H1 (cell line): ENCODE results near the gene RERE. TPM values are rescaled to one million over a fixed set of nuclear protein-coding genes. Genes with fewer than 3 reads are reported as not detected.

Experiments used
- CTCF ChIA-PET: fragments of 300-600 bp; sonication (Branson Sonifier 250); formaldehyde crosslinking; loops from one replicate; lab custom pipeline; 2021; ENCODE audit not compliant: partially characterized antibody; lab: Charles Lee
- POLR2A ChIA-PET: fragments of 300-600 bp; sonication (Branson Sonifier 250); formaldehyde crosslinking; loops from one replicate; lab custom pipeline; 2021; ENCODE audit warnings: inconsistent platforms; ENCODE audit not compliant: partially characterized antibody; lab: Charles Lee
- DNase-seq, 2 experiments: peaks; one replicate each; pipeline versions ENCODE4 v3.0.0 to v3.0.0-alpha.2; 2010 to 2022; ENCODE audit warnings: low spot score in 2 of 2, low read depth in 1 of 2, mixed read lengths in 1 of 2
- FAIRE-seq: peaks from 2 replicates; lab custom pipeline; 2011; peaks lifted over from hg19 to GRCh38; lab: Jason Lieb, UNC
- H2AFZ ChIP-seq: 2 replicates; pipeline ENCODE4 v1.8.1; 2012; ENCODE audit warnings: low read length, inconsistent platforms
- H2AK5ac ChIP-seq: 2 replicates; pipeline ENCODE4 v1.6.1; 2013; ENCODE audit warnings: low read depth, low read length
- H2BK120ac ChIP-seq: replicated peaks from 2 replicates; pipeline ENCODE3; 2013; ENCODE audit warnings: low read depth, low read length, inconsistent platforms
- H2BK12ac ChIP-seq: 2 replicates; pipeline ENCODE4 v1.6.1; 2013; ENCODE audit warnings: low read depth, low read length
- H2BK15ac ChIP-seq: 2 replicates; pipeline ENCODE4 v1.6.1; 2013; ENCODE audit warnings: low read length
- H2BK20ac ChIP-seq: 2 replicates; pipeline ENCODE4 v1.6.1; 2013; ENCODE audit warnings: low read length
- H2BK5ac ChIP-seq: 2 replicates; pipeline ENCODE4 v1.6.1; 2013; ENCODE audit warnings: low read depth, low read length
- H3K14ac ChIP-seq: 2 replicates; pipeline ENCODE4 v1.6.1; 2013; ENCODE audit warnings: inconsistent platforms; ENCODE audit not compliant: insufficient read length
- H3K18ac ChIP-seq: 2 replicates; pipeline ENCODE4 v1.6.1; 2013; ENCODE audit warnings: low read length; ENCODE audit errors: extremely low read depth
- H3K23ac ChIP-seq: 2 replicates; pipeline ENCODE4 v1.6.1; 2013; ENCODE audit warnings: inconsistent platforms; ENCODE audit not compliant: insufficient read length
- H3K23me2 ChIP-seq: 2 replicates; pipeline ENCODE4 v1.6.1; 2013; ENCODE audit warnings: low read depth, low read length
- H3K27ac ChIP-seq: 2 replicates; pipeline ENCODE4 v1.6.1; 2011; ENCODE audit warnings: low read depth, low read length, inconsistent platforms
- H3K27me3 ChIP-seq, 4 experiments: replicated peaks in 1 of 4; 1 replicate in 1 of 4; 2 replicates in 3 of 4; pipeline versions ENCODE4 v1.6.1 to v1.8.1; 2011 to 2013; ENCODE audit warnings: low read length in 3 of 4, mild to moderate bottlenecking in 3 of 4, inconsistent platforms in 2 of 4, mixed read lengths in 2 of 4, moderate library complexity in 1 of 4; ENCODE audit not compliant: control insufficient read depth in 3 of 4, insufficient read depth in 3 of 4; ENCODE audit errors: extremely low read depth in 1 of 4
- H3K36me3 ChIP-seq, 4 experiments: 2 replicates each; pipeline versions ENCODE4 v1.6.1 to v1.8.1; 2011 to 2013; ENCODE audit warnings: mild to moderate bottlenecking in 4 of 4, low read length in 3 of 4, moderate library complexity in 2 of 4, control low read depth in 1 of 4, inconsistent platforms in 1 of 4; ENCODE audit not compliant: insufficient read depth in 4 of 4, control insufficient read depth in 2 of 4
- H3K4ac ChIP-seq: replicated peaks from 2 replicates; pipeline ENCODE3; 2013; ENCODE audit warnings: low read length, low read depth, mixed read lengths, inconsistent platforms; ENCODE audit not compliant: insufficient read length
- H3K4me1 ChIP-seq, 4 experiments: replicated peaks in 1 of 4; 1 replicate in 1 of 4; 2 replicates in 3 of 4; pipeline versions ENCODE4 v1.6.1 to v1.8.1; 2011 to 2013; ENCODE audit warnings: low read length in 3 of 4, inconsistent platforms in 2 of 4, mixed read lengths in 1 of 4; ENCODE audit not compliant: insufficient read depth in 4 of 4, control insufficient read depth in 3 of 4
- H3K4me2 ChIP-seq, 2 experiments: 2 replicates each; pipeline versions ENCODE4 v1.6.1 to v1.8.1; 2011 to 2013; ENCODE audit warnings: low read depth in 2 of 2, low read length in 2 of 2, control low read depth in 1 of 2, inconsistent platforms in 1 of 2, mild to moderate bottlenecking in 1 of 2; ENCODE audit not compliant: insufficient read depth in 1 of 2
- H3K4me3 ChIP-seq, 4 experiments: fragments of 200-600, 300-600 bp in 1 of 4; sonication (generic), shearing (Covaris generic), sonication (Bioruptor Twin) in 1 of 4; 2 replicates each; pipeline versions ENCODE4 v1.5.1 to v1.8.1; 2011 to 2016; ENCODE audit warnings: low read length in 4 of 4, low read depth in 3 of 4, control low read depth in 2 of 4, inconsistent platforms in 2 of 4, mild to moderate bottlenecking in 2 of 4, mixed read lengths in 1 of 4, moderate library complexity in 1 of 4; ENCODE audit not compliant: insufficient read depth in 2 of 4; ENCODE audit errors: extremely low read depth in 1 of 4
- H3K56ac ChIP-seq: replicated peaks from 2 replicates; pipeline ENCODE3; 2013; ENCODE audit warnings: low read depth, mild to moderate bottlenecking, mixed read lengths, low read length, inconsistent platforms; ENCODE audit not compliant: insufficient read length
- H3K79me1 ChIP-seq: 2 replicates; pipeline ENCODE4 v1.6.1; 2013; ENCODE audit warnings: low read depth, low read length, control low read depth
- H3K79me2 ChIP-seq, 2 experiments: 2 replicates each; pipeline versions ENCODE4 v1.6.1 to v1.8.1; 2012 to 2013; ENCODE audit warnings: low read length in 2 of 2, mild to moderate bottlenecking in 2 of 2, inconsistent platforms in 1 of 2; ENCODE audit not compliant: insufficient read depth in 2 of 2, control insufficient read depth in 1 of 2
- H3K9ac ChIP-seq, 4 experiments: replicated peaks in 1 of 4; 1 replicate in 1 of 4; 2 replicates in 3 of 4; pipeline versions ENCODE4 v1.6.1 to v1.8.1; 2011 to 2013; ENCODE audit warnings: low read depth in 3 of 4, low read length in 3 of 4, control low read depth in 2 of 4, mild to moderate bottlenecking in 2 of 4, moderate library complexity in 2 of 4, inconsistent platforms in 1 of 4; ENCODE audit errors: extremely low read depth in 1 of 4
- H3K9me3 ChIP-seq, 2 experiments: 2 replicates each; pipeline versions ENCODE4 v1.6.1 to v1.8.1; 2012 to 2013; ENCODE audit warnings: mild to moderate bottlenecking in 2 of 2, moderate library complexity in 2 of 2, control low read depth in 1 of 2, inconsistent platforms in 1 of 2, low read depth in 1 of 2, low read length in 1 of 2, mixed read lengths in 1 of 2; ENCODE audit not compliant: insufficient read depth in 2 of 2
- H4K20me1 ChIP-seq, 2 experiments: replicated peaks in 1 of 2; 2 replicates each; pipeline versions ENCODE3 to v1.8.1; 2011 to 2013; ENCODE audit warnings: inconsistent platforms in 2 of 2, low read length in 2 of 2, mild to moderate bottlenecking in 1 of 2; ENCODE audit not compliant: insufficient read depth in 2 of 2, control insufficient read depth in 1 of 2
- H4K5ac ChIP-seq: 2 replicates; pipeline ENCODE4 v1.6.1; 2013; ENCODE audit warnings: low read length, low read depth, mixed read lengths, inconsistent platforms; ENCODE audit not compliant: insufficient read length
- H4K8ac ChIP-seq: 2 replicates; pipeline ENCODE4 v1.8.0; 2013; ENCODE audit warnings: mild to moderate bottlenecking, moderate library complexity, low read length, inconsistent platforms; ENCODE audit not compliant: insufficient read depth; ENCODE audit errors: extremely low read depth
- H4K91ac ChIP-seq: replicated peaks from 2 replicates; pipeline ENCODE3; 2013; ENCODE audit warnings: low read length, mixed read lengths, inconsistent platforms; ENCODE audit not compliant: insufficient read length
- CEBPB ChIP-seq: IDR thresholded peaks from 2 replicates; pipeline ENCODE4 v1.6.1; 2012; ENCODE audit warnings: low read depth, low read length
- WGBS, 2 experiments: shearing (Covaris generic) in 1 of 2; methylation state at CpG; one replicate each; pipeline versions ENCODE4 v1.1.6 to v1.1.7; 2013 to 2015; ENCODE audit warnings: low lambda C conversion rate in 2 of 2, mixed read lengths in 2 of 2, inconsistent platforms in 1 of 2, low coverage in 1 of 2, missing lambda C conversion rate in 1 of 2; ENCODE audit not compliant: insufficient replicate concordance in 2 of 2, insufficient coverage in 1 of 2, insufficient read length in 1 of 2; ENCODE audit errors: extremely low coverage in 1 of 2, missing lambda C conversion rate in 1 of 2; 5-methylcytosine and 5-hydroxymethylcytosine counted together
- polyA plus RNA-seq, 7 experiments: library from polyadenylated mRNA; depleted of rRNA in 3 of 7; stranded (reverse) in 5 of 7; unstranded in 2 of 7; fragments of >200 nt in 5 of 7; fragments of 200-250 nt in 2 of 7; gene quantifications; 1 replicate in 5 of 7; 2 replicates in 1 of 7; 4 replicates in 1 of 7; pipeline versions ENCODE4 v1.2.1 to v1.2.3, GENCODE V29; 2011 to 2013; ENCODE audit warnings: missing spikeins in 2 of 7, mixed read lengths in 2 of 7
- total RNA-seq: library from RNA; stranded (reverse); fragmentation: NEBNext Ultra II Directional; extraction: Animal tissue kit (Norgen Biotek cat#: 25700); gene quantifications from 2 replicates; pipeline ENCODE4 v1.2.1, GENCODE V29; 2021

RERE gene
- total and polyA plus RNA-seq, 2 of the 8 experiments (the other 6 are each of a cell fraction or from before 2014, with no cell fraction given) = 15.3 to 142 TPM

DNA sequence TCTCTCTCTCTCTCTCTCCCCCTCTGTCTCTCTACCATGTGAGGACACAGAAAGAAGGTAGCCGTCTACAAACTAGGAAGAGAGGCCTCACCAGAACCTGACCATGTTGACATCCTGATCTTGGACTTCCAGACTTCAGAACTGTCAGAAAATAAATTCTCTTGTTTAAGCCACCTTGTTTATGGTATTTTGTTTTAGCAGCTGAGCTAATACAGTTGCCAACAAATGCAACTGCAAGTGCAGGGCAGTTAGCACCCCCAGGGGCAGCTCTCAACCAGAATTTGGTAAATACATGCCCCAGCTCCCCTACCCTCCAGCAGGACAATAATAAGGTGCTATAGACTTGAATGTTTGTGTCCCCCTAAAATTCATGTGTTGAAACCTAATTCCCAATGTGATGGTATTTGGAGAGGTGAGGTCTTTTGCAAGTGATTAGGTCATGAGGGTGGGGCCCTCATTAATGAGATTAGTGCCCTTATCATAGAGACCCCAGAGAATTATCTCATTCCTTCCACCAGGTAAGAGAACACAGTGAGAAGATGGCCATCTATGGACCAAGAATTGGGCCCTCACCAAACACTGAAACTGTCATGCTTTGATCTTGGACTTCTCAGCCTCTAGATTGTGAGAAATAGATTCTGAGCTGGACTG, 506.2 kb downstream of the RERE start:
- CTCF ChIA-PET = interaction anchor here (0.8 to 11.7 kb wide), 11 partner anchors 8 to 333 kb away, joined by 3 to 249 read pairs (median 4); no protein-coding TSS in a partner anchor
- no peak for DNase-seq

More for the DNA sequence above, 506.2 kb downstream of the RERE start:
- H3K23ac ChIP-seq = no peak overlapping the region
- H3K36me3 ChIP-seq = no peaks in the 10 kb centered on the region
- H3K27ac ChIP-seq = no peak overlapping the region
- no peak overlapping the region for H4K91ac ChIP-seq
- H2AK5ac ChIP-seq = no peak overlapping the region
- no peak overlapping the region for H3K14ac ChIP-seq
- no peak overlapping the region for H4K8ac ChIP-seq
- no peak overlapping the region for H3K4ac ChIP-seq
- H3K27me3 ChIP-seq = 0 out of 7 replicates have a peak, but pooled peaks cover 0 to 3% (median 0%) of the 10 kb centered on the region in 4 experiments
- H2BK5ac ChIP-seq = no peak overlapping the region
- no peak overlapping the region for H3K18ac ChIP-seq
- H3K9ac ChIP-seq = no peak overlapping the region
- H2BK120ac ChIP-seq = no peak overlapping the region
- no peak overlapping the region for H4K5ac ChIP-seq
- no peak overlapping the region for H2BK12ac ChIP-seq
- no peaks in the 10 kb centered on the region for H3K79me2 ChIP-seq
- WGBS, 2 experiments = 88% methylated on average over 1 of the region's 1 CpG; no CpG with 5 or more reads in 1 of the 2 experiments
- no peak for FAIRE-seq
- POLR2A ChIA-PET = no interaction called here
- H3K23me2 ChIP-seq = no peaks in the 10 kb centered on the region
- TF ChIP-seq CEBPB = no peak
- H3K4me3 ChIP-seq = no peak overlapping the region
- no peaks in the 10 kb centered on the region for H3K9me3 ChIP-seq
- H3K4me1 ChIP-seq = peaks cover 0 to 13% (median 6%) of the 10 kb centered on the region in 4 experiments; a peak in 5 of 7 replicates
- no peak overlapping the region; the same call in 1 of the 2 replicates for H2BK15ac ChIP-seq
- H2AFZ ChIP-seq = no peak overlapping the region
- H3K56ac ChIP-seq = no peak overlapping the region
- H4K20me1 ChIP-seq = no peaks in the 10 kb centered on the region
- H2BK20ac ChIP-seq = 0 out of 2 replicates have a peak overlapping the region, but pooled peaks have one; percentile 38
- H3K4me2 ChIP-seq = no peak overlapping the region
- H3K79me1 ChIP-seq = no peaks in the 10 kb centered on the region
